ENCODE measurements around the gene CD274. TPM values are rescaled to one million over a fixed set of nuclear protein-coding genes. Genes with fewer than 3 reads are reported as not detected.
"Not testable (repeated sequence)": the region's sequence is repeated elsewhere in the genome, so short reads cannot be mapped to it uniquely, and the experiment has no call there.

The CD274 gene
- total and polyA plus RNA-seq, 7 experiments from 2014 or later, result 2.0 to 38.7 (median 6.6) TPM

GRCh38 chr9:5466766-5467165 lies 16.4 kb downstream of the CD274 start:
- intact Hi-C loops (cut with micrococcal nuclease), result no loop called here
- Histone ChIP-seq H3K9me3 (ENCODE audit: control insufficient read depth in 2 of 3, low read length in 3 of 3) (no peaks in the 10 kb centered on the region), H3K4me1 (ENCODE audit: control insufficient read depth in 2 of 2, insufficient read depth in 2 of 2, low read length in 2 of 2) (no peaks in the 10 kb centered on the region), H3K27ac (ENCODE audit: low read depth, low read length) (no peak overlapping the region), H3K4me3 (ENCODE audit: low read length) (no peak overlapping the region), H3K36me3 (ENCODE audit: control insufficient read depth in 2 of 3, insufficient read depth in 3 of 3, low read length in 3 of 3) (peaks cover 8 to 24% (median 13%) of the 10 kb centered on the region in 3 experiments), H3K27me3 (ENCODE audit: control insufficient read depth in 2 of 2, insufficient read depth in 2 of 2, low read length in 2 of 2) (no peaks in the 10 kb centered on the region)
- H3K27ac Mint-ChIP-seq, result peak overlapping the region in 4 of 9 donors; percentile 12 to 78 (median 24)
- H3K4me1 Mint-ChIP-seq, result peaks cover 0 to 10% (median 0%) of the 10 kb centered on the region in 7 donors
- no peak overlapping the region for H3K4me3 Mint-ChIP-seq
- no peaks in the 10 kb centered on the region for H3K27me3 Mint-ChIP-seq
- ChIA-PET POLR2A (interaction anchor here (0.9 to 1.5 kb wide), 2 partner anchors 17 to 92 kb away, joined by 3 read pairs; partner anchors contain the start of gene CD274), CTCF (interaction anchor here (0.5 to 0.6 kb wide), 2 partner anchors 616 to 900 kb away, joined by 3 to 5 read pairs; no protein-coding TSS in a partner anchor)
- no peak for ATAC-seq
- peaks cover 11 to 57% (median 46%) of the 10 kb centered on the region in 5 donors for H3K36me3 Mint-ChIP-seq
- peaks cover 0 to 1% (median 0%) of the 10 kb centered on the region in 11 donors for H3K9me3 Mint-ChIP-seq
- no peak for DNase-seq

- no peak for DNase-seq
- Histone ChIP-seq H3K4me1 (ENCODE audit: control insufficient read depth in 2 of 2, insufficient read depth in 2 of 2, low read length in 2 of 2) (no peaks in the 10 kb centered on the region), H3K36me3 (ENCODE audit: control insufficient read depth in 2 of 3, insufficient read depth in 3 of 3, low read length in 3 of 3) (peaks cover under 1 to 19% (median 13%) of the 10 kb centered on the region in 3 experiments), H3K27ac (ENCODE audit: low read depth, low read length) (no peak overlapping the region), H3K9me3 (ENCODE audit: control insufficient read depth in 2 of 3, low read length in 3 of 3) (no peaks in the 10 kb centered on the region), H3K4me3 (ENCODE audit: low read length) (no peak overlapping the region), H3K27me3 (ENCODE audit: control insufficient read depth in 2 of 2, insufficient read depth in 2 of 2, low read length in 2 of 2) (no peaks in the 10 kb centered on the region)
- intact Hi-C loops (cut with micrococcal nuclease), result no loop called here
- H3K4me3 Mint-ChIP-seq, result no peak overlapping the region
- no peak for ATAC-seq
- H3K27me3 Mint-ChIP-seq, result no peaks in the 10 kb centered on the region
- peaks cover 0 to 2% (median 0%) of the 10 kb centered on the region in 11 donors for H3K9me3 Mint-ChIP-seq
- CTCF ChIA-PET, result no interaction called here
- H3K36me3 Mint-ChIP-seq, result peaks cover 4 to 55% (median 31%) of the 10 kb centered on the region in 5 donors
- H3K4me1 Mint-ChIP-seq, result peaks cover 0 to 10% (median 0%) of the 10 kb centered on the region in 7 donors
- no peak overlapping the region for H3K27ac Mint-ChIP-seq
- POLR2A ChIA-PET, result interaction anchor here (1.1 kb wide), 1 partner anchor 114 kb away, joined by 4 read pairs; no protein-coding TSS in a partner anchor
Observed at GRCh38 chr9:5468850-5469249, 18.5 kb downstream of the CD274 start.

DNA sequence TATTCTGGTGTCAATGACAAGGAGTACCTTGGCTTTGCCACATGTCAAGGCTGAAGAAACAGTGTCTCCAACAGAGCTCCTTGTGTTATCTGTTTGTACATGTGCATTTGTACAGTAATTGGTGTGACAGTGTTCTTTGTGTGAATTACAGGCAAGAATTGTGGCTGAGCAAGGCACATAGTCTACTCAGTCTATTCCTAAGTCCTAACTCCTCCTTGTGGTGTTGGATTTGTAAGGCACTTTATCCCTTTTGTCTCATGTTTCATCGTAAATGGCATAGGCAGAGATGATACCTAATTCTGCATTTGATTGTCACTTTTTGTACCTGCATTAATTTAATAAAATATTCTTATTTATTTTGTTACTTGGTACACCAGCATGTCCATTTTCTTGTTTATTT lies 19.8 kb downstream of the CD274 start:
- Histone ChIP-seq H3K4me1 (ENCODE audit: control insufficient read depth in 2 of 2, insufficient read depth in 2 of 2, low read length in 2 of 2) (no peaks in the 10 kb centered on the region), H3K27ac (ENCODE audit: low read depth, low read length) (no peak overlapping the region), H3K27me3 (ENCODE audit: control insufficient read depth in 2 of 2, insufficient read depth in 2 of 2, low read length in 2 of 2) (no peaks in the 10 kb centered on the region), H3K9me3 (ENCODE audit: control insufficient read depth in 2 of 3, low read length in 3 of 3) (no peaks in the 10 kb centered on the region), H3K36me3 (ENCODE audit: control insufficient read depth in 2 of 3, insufficient read depth in 3 of 3, low read length in 3 of 3) (peaks cover 0 to 13% (median 11%) of the 10 kb centered on the region in 3 experiments), H3K4me3 (ENCODE audit: low read length) (no peak overlapping the region)
- POLR2A ChIA-PET, result no interaction called here
- intact Hi-C loops (cut with micrococcal nuclease), result no loop called here
- H3K27me3 Mint-ChIP-seq, result no peaks in the 10 kb centered on the region
- DNase-seq (no peak), ATAC-seq (no peak)
- peaks cover 7 to 55% (median 23%) of the 10 kb centered on the region in 5 donors for H3K36me3 Mint-ChIP-seq
- CTCF ChIA-PET, result no interaction called here
- H3K4me3 Mint-ChIP-seq, result no peak overlapping the region
- H3K9me3 Mint-ChIP-seq, result peaks cover 0 to 4% (median 2%) of the 10 kb centered on the region in 11 donors
- no peak overlapping the region for H3K27ac Mint-ChIP-seq
- H3K4me1 Mint-ChIP-seq, result peaks cover 0 to 10% (median 0%) of the 10 kb centered on the region in 7 donors

GRCh38 chr9:5470816-5471215 lies 20.5 kb downstream of the CD274 start:
- peaks cover 8 to 55% (median 17%) of the 10 kb centered on the region in 5 donors for H3K36me3 Mint-ChIP-seq
- H3K27me3 Mint-ChIP-seq, result no peaks in the 10 kb centered on the region
- no peak for DNase-seq
- H3K27ac Mint-ChIP-seq, result no peak overlapping the region
- ChIA-PET CTCF (no interaction called here), POLR2A (no interaction called here)
- H3K4me3 ChIP-seq (ENCODE audit: low read length), result no peak overlapping the region
- peaks cover 0 to 10% (median 6%) of the 10 kb centered on the region in 11 donors for H3K9me3 Mint-ChIP-seq
- H3K9me3 ChIP-seq (ENCODE audit: control insufficient read depth in 2 of 3, low read length in 3 of 3), result no peaks in the 10 kb centered on the region
- peaks cover 0 to 12% (median 5%) of the 10 kb centered on the region in 3 experiments for H3K36me3 ChIP-seq (ENCODE audit: control insufficient read depth in 2 of 3, insufficient read depth in 3 of 3, low read length in 3 of 3)
- ATAC-seq, result no peak
- H3K27me3 ChIP-seq (ENCODE audit: control insufficient read depth in 2 of 2, insufficient read depth in 2 of 2, low read length in 2 of 2), result no peaks in the 10 kb centered on the region
- intact Hi-C loops (cut with micrococcal nuclease), result no loop called here
- no peaks in the 10 kb centered on the region for H3K4me1 ChIP-seq (ENCODE audit: control insufficient read depth in 2 of 2, insufficient read depth in 2 of 2, low read length in 2 of 2)
- no peak overlapping the region for H3K27ac ChIP-seq (ENCODE audit: low read depth, low read length)
- H3K4me1 Mint-ChIP-seq, result peaks cover 0 to 7% (median 0%) of the 10 kb centered on the region in 7 donors
- H3K4me3 Mint-ChIP-seq, result no peak overlapping the region

DNA sequence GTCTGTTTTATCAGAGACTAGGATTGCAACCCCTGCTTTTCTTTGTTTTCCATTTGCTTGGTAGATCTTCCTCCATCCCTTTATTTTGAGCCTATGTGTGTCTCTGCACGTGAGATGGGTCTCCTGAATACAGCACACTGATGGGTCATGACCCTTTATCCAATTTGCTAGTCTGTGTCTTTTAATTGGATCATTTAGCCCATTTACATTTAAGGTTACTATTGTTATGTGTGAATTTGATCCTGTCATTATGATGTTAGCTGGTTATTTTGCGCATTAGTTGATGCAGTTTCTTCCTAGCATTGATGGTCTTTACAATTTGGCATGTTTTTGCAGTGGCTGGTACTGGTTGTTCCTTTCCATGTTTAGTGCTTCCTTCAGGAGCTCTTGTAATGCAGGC lies 25.3 kb downstream of the CD274 start:
- H3K36me3 Mint-ChIP-seq, result peaks cover 6 to 42% (median 9%) of the 10 kb centered on the region in 5 donors
- H3K4me1 Mint-ChIP-seq; H3K4me3 Mint-ChIP-seq; H3K27ac ChIP-seq (ENCODE audit: low read depth, low read length); CTCF ChIA-PET; H3K4me3 ChIP-seq (ENCODE audit: low read length); H3K4me1 ChIP-seq (ENCODE audit: control insufficient read depth in 2 of 2, insufficient read depth in 2 of 2, low read length in 2 of 2); POLR2A ChIA-PET; H3K9me3 ChIP-seq (ENCODE audit: control insufficient read depth in 2 of 3, low read length in 3 of 3); H3K27me3 Mint-ChIP-seq; DNase-seq; ATAC-seq; H3K27me3 ChIP-seq (ENCODE audit: control insufficient read depth in 2 of 2, insufficient read depth in 2 of 2, low read length in 2 of 2); H3K36me3 ChIP-seq (ENCODE audit: control insufficient read depth in 2 of 3, insufficient read depth in 3 of 3, low read length in 3 of 3): not testable (repeated sequence)
- intact Hi-C loops (cut with micrococcal nuclease), result loop anchor here in 1 of 2 donors (5.0 kb wide), 1 partner anchor 37 kb away; the partner anchor contains the start of gene PDCD1LG2
- peaks cover 2 to 18% (median 10%) of the 10 kb centered on the region in 11 donors for H3K9me3 Mint-ChIP-seq
- H3K27ac Mint-ChIP-seq, result peak overlapping the region in 1 of 9 donors; percentile 21

GRCh38 chr9:5478206-5478605 lies 27.9 kb downstream of the CD274 start:
- Mint-ChIP-seq H3K36me3 (peaks cover 6 to 32% (median 9%) of the 10 kb centered on the region in 5 donors), H3K4me1 (peaks cover 0 to 3% (median 0%) of the 10 kb centered on the region in 7 donors), H3K9me3 (peaks cover 2 to 18% (median 10%) of the 10 kb centered on the region in 11 donors), H3K27ac (no peak overlapping the region), H3K4me3 (no peak overlapping the region), H3K27me3 (peaks cover 0 to 3% (median 0%) of the 10 kb centered on the region in 5 donors)
- intact Hi-C loops (cut with micrococcal nuclease), result loop anchor here in 1 of 2 donors (5.0 kb wide), 1 partner anchor 34 kb away; the partner anchor contains the start of gene PDCD1LG2
- DNase-seq (no peak), ATAC-seq (peak; percentile 44)
- Histone ChIP-seq H3K36me3 (ENCODE audit: control insufficient read depth in 2 of 3, insufficient read depth in 3 of 3, low read length in 3 of 3) (no peaks in the 10 kb centered on the region), H3K4me1 (ENCODE audit: control insufficient read depth in 2 of 2, insufficient read depth in 2 of 2, low read length in 2 of 2) (no peaks in the 10 kb centered on the region), H3K9me3 (ENCODE audit: control insufficient read depth in 2 of 3, low read length in 3 of 3) (no peaks in the 10 kb centered on the region), H3K4me3 (ENCODE audit: low read length) (no peak overlapping the region), H3K27me3 (ENCODE audit: control insufficient read depth in 2 of 2, insufficient read depth in 2 of 2, low read length in 2 of 2) (no peaks in the 10 kb centered on the region), H3K27ac (ENCODE audit: low read depth, low read length) (no peak overlapping the region)
- ChIA-PET CTCF (no interaction called here), POLR2A (interaction anchor here (1.3 kb wide), 1 partner anchor 28 kb away, joined by 5 read pairs; the partner anchor contains the start of gene CD274)

Measured in naive thymus-derived CD4-positive, alpha-beta T cell (primary cell).